Activated naive CD8-positive, alpha-beta T cell treated with anti-CD3 and anti-CD28 coated beads, Interleukin-2, amount 10 ng/mL, durations not matched to agents 7 days and 5 days (primary cell): ENCODE results near the gene SMARCAL1. TPM values are rescaled to one million over a fixed set of nuclear protein-coding genes. Genes with fewer than 3 reads are reported as not detected.

Experiments used
- ATAC-seq: fragments of 150-1000 bp; cut with Tn5 transposase; one replicate; pipeline ENCODE4 v1.10.0; 2021; ENCODE audit warnings: low read depth, moderate library complexity
- POLR2A ChIA-PET: fragments of 350-600 bp; sonication (Branson Sonifier 250); formaldehyde crosslinking; loops from one replicate; lab custom pipeline; 2021; ENCODE audit warnings: antibody characterized with exemption; lab: Charles Lee
- DNase-seq: peaks from one replicate; pipeline ENCODE4 v3.0.0; 2021
- H3K27ac Mint-ChIP-seq: one replicate; pipeline ENCODE4 v1.8.0; 2022; ENCODE audit warnings: mild to moderate bottlenecking, mixed read lengths
- H3K27me3 Mint-ChIP-seq: one replicate; pipeline ENCODE4 v1.8.0; 2022; ENCODE audit warnings: mild to moderate bottlenecking, moderate library complexity, mixed read lengths
- H3K36me3 Mint-ChIP-seq: one replicate; pipeline ENCODE4 v1.8.0; 2021; ENCODE audit warnings: mild to moderate bottlenecking, mixed read lengths
- H3K4me1 Mint-ChIP-seq: one replicate; pipeline ENCODE4 v1.8.0; 2021; ENCODE audit warnings: mixed read lengths
- H3K4me3 Mint-ChIP-seq: one replicate; pipeline ENCODE4 v1.8.0; 2022; ENCODE audit warnings: mild to moderate bottlenecking, moderate library complexity, mixed read lengths
- H3K9me3 Mint-ChIP-seq: one replicate; pipeline ENCODE4 v1.8.0; 2021; ENCODE audit warnings: mixed read lengths
- total RNA-seq, 2 experiments: library from RNA; stranded (reverse); gene quantifications; one replicate each; pipeline ENCODE4 v1.2.3, GENCODE V29; 2021

The SMARCAL1 gene
- total RNA-seq, 2 experiments from 2014 or later: 24.5 to 25.7 TPM

GRCh38 chr2:216426166-216426777 is 14.0 kb downstream of the SMARCAL1 start:
- ATAC-seq: no peak
- peaks cover 8% of the 10 kb centered on the region for H3K4me1 Mint-ChIP-seq
- H3K9me3 Mint-ChIP-seq: peaks cover 3% of the 10 kb centered on the region
- peaks cover 65% of the 10 kb centered on the region for H3K36me3 Mint-ChIP-seq
- no peaks in the 10 kb centered on the region for H3K27me3 Mint-ChIP-seq
- H3K27ac Mint-ChIP-seq: no peak overlapping the region
- POLR2A ChIA-PET: no interaction called here
- no peak for DNase-seq
- no peak overlapping the region for H3K4me3 Mint-ChIP-seq

- Mint-ChIP-seq H3K36me3 (peaks cover 65% of the 10 kb centered on the region), H3K27me3 (no peaks in the 10 kb centered on the region), H3K4me3 (no peak overlapping the region), H3K4me1 (peaks cover 8% of the 10 kb centered on the region), H3K27ac (no peak overlapping the region), H3K9me3 (peaks cover 3% of the 10 kb centered on the region)
- POLR2A ChIA-PET: no interaction called here
- DNase-seq (no peak), ATAC-seq (no peak)
These were observed 14.7 kb downstream of the SMARCAL1 start for GRCh38 chr2:216426938-216427337.

GRCh38 chr2:216428618-216429350 is 16.5 kb downstream of the SMARCAL1 start:
- Mint-ChIP-seq H3K27me3 (no peaks in the 10 kb centered on the region), H3K27ac (no peak overlapping the region), H3K36me3 (peaks cover 60% of the 10 kb centered on the region), H3K4me1 (peaks cover 7% of the 10 kb centered on the region), H3K9me3 (peaks cover 3% of the 10 kb centered on the region), H3K4me3 (no peak overlapping the region)
- ATAC-seq (no peak), DNase-seq (no peak)
- POLR2A ChIA-PET: no interaction called here

GRCh38 chr2:216429428-216429827 is 17.1 kb downstream of the SMARCAL1 start:
- ATAC-seq: no peak
- Mint-ChIP-seq H3K27ac (no peak overlapping the region), H3K4me3 (no peak overlapping the region), H3K36me3 (peaks cover 59% of the 10 kb centered on the region), H3K9me3 (peaks cover 3% of the 10 kb centered on the region), H3K27me3 (no peaks in the 10 kb centered on the region), H3K4me1 (peaks cover 7% of the 10 kb centered on the region)
- no peak for DNase-seq
- POLR2A ChIA-PET: no interaction called here

GRCh38 chr2:216430811-216431530 is 18.7 kb downstream of the SMARCAL1 start:
- Mint-ChIP-seq H3K27ac (no peak overlapping the region), H3K27me3 (no peaks in the 10 kb centered on the region), H3K4me3 (no peak overlapping the region), H3K4me1 (peaks cover 7% of the 10 kb centered on the region), H3K9me3 (no peaks in the 10 kb centered on the region), H3K36me3 (peaks cover 45% of the 10 kb centered on the region)
- POLR2A ChIA-PET: interaction anchor here (0.6 kb wide), 1 partner anchor 7 kb away, joined by 3 read pairs; no protein-coding TSS in a partner anchor
- ATAC-seq: no peak
- no peak for DNase-seq

GRCh38 chr2:216431531-216431856 is 19.2 kb downstream of the SMARCAL1 start:
- H3K27me3 Mint-ChIP-seq: no peaks in the 10 kb centered on the region
- peaks cover 7% of the 10 kb centered on the region for H3K4me1 Mint-ChIP-seq
- no peak overlapping the region for H3K27ac Mint-ChIP-seq
- ATAC-seq (no peak), DNase-seq (no peak)
- H3K4me3 Mint-ChIP-seq: no peak overlapping the region
- POLR2A ChIA-PET: interaction anchor here (0.6 kb wide), 1 partner anchor 8 kb away, joined by 3 read pairs; no protein-coding TSS in a partner anchor
- H3K9me3 Mint-ChIP-seq: no peaks in the 10 kb centered on the region
- H3K36me3 Mint-ChIP-seq: peaks cover 44% of the 10 kb centered on the region

- Mint-ChIP-seq H3K27me3 (no peaks in the 10 kb centered on the region), H3K27ac (no peak overlapping the region), H3K9me3 (no peaks in the 10 kb centered on the region), H3K4me3 (no peak overlapping the region), H3K36me3 (peaks cover 35% of the 10 kb centered on the region), H3K4me1 (peaks cover 1% of the 10 kb centered on the region)
- DNase-seq (no peak), ATAC-seq (no peak)
- POLR2A ChIA-PET: no interaction called here
These were observed 24.1 kb downstream of the SMARCAL1 start for GRCh38 chr2:216436383-216436782.

GRCh38 chr2:216441308-216442010 is 29.2 kb downstream of the SMARCAL1 start:
- H3K9me3 Mint-ChIP-seq: no peaks in the 10 kb centered on the region
- H3K36me3 Mint-ChIP-seq: peaks cover 27% of the 10 kb centered on the region
- ATAC-seq (no peak), DNase-seq (no peak)
- POLR2A ChIA-PET: no interaction called here
- H3K4me1 Mint-ChIP-seq: no peaks in the 10 kb centered on the region
- no peaks in the 10 kb centered on the region for H3K27me3 Mint-ChIP-seq
- H3K4me3 Mint-ChIP-seq: no peak overlapping the region
- no peak overlapping the region for H3K27ac Mint-ChIP-seq

GRCh38 chr2:216445501-216445900 is 33.2 kb downstream of the SMARCAL1 start:
- Mint-ChIP-seq H3K27ac (no peak overlapping the region), H3K4me3 (no peak overlapping the region), H3K36me3 (peaks cover 55% of the 10 kb centered on the region), H3K27me3 (no peaks in the 10 kb centered on the region), H3K9me3 (peaks cover 2% of the 10 kb centered on the region), H3K4me1 (peaks cover 1% of the 10 kb centered on the region)
- no peak for ATAC-seq
- POLR2A ChIA-PET: no interaction called here
- no peak for DNase-seq

- no peak overlapping the region for H3K4me3 Mint-ChIP-seq
- POLR2A ChIA-PET: no interaction called here
- peaks cover 56% of the 10 kb centered on the region for H3K36me3 Mint-ChIP-seq
- DNase-seq: no peak
- H3K4me1 Mint-ChIP-seq: peaks cover 1% of the 10 kb centered on the region
- H3K27me3 Mint-ChIP-seq: no peaks in the 10 kb centered on the region
- no peak for ATAC-seq
- H3K9me3 Mint-ChIP-seq: peaks cover 2% of the 10 kb centered on the region
- H3K27ac Mint-ChIP-seq: no peak overlapping the region
These were observed 34.1 kb downstream of the SMARCAL1 start for GRCh38 chr2:216446343-216446742.

GRCh38 chr2:216447293-216447692 is 35.0 kb downstream of the SMARCAL1 start:
- Mint-ChIP-seq H3K4me3 (no peak overlapping the region), H3K9me3 (peaks cover 2% of the 10 kb centered on the region), H3K36me3 (peaks cover 62% of the 10 kb centered on the region), H3K27me3 (no peaks in the 10 kb centered on the region), H3K27ac (no peak overlapping the region), H3K4me1 (peaks cover 1% of the 10 kb centered on the region)
- POLR2A ChIA-PET: interaction anchor here (1.8 kb wide), 1 partner anchor 18 kb away, joined by 3 read pairs; no protein-coding TSS in a partner anchor
- ATAC-seq (no peak), DNase-seq (no peak)

- DNase-seq: no peak
- no peak for ATAC-seq
- peaks cover 2% of the 10 kb centered on the region for H3K9me3 Mint-ChIP-seq
- H3K27ac Mint-ChIP-seq: no peak overlapping the region
- no peak overlapping the region for H3K4me3 Mint-ChIP-seq
- H3K4me1 Mint-ChIP-seq: peaks cover 1% of the 10 kb centered on the region
- H3K36me3 Mint-ChIP-seq: peaks cover 62% of the 10 kb centered on the region
- POLR2A ChIA-PET: interaction anchor here (0.7 to 1.8 kb wide), 2 partner anchors 16 to 158 kb away, joined by 3 read pairs; no protein-coding TSS in a partner anchor
- H3K27me3 Mint-ChIP-seq: no peaks in the 10 kb centered on the region
These were observed 36.5 kb downstream of the SMARCAL1 start for GRCh38 chr2:216448829-216449228.

- POLR2A ChIA-PET: no interaction called here
- peaks cover 65% of the 10 kb centered on the region for H3K36me3 Mint-ChIP-seq
These were observed 38.1 kb downstream of the SMARCAL1 start for GRCh38 chr2:216450346-216450745.

More at GRCh38 chr2:216450346-216450745, 38.1 kb downstream of the SMARCAL1 start:
- Mint-ChIP-seq H3K4me1 (peaks cover 1% of the 10 kb centered on the region), H3K9me3 (peaks cover 2% of the 10 kb centered on the region), H3K27me3 (no peaks in the 10 kb centered on the region), H3K4me3 (no peak overlapping the region), H3K27ac (no peak overlapping the region)
- ATAC-seq (no peak), DNase-seq (no peak)
